Astrocyte of the cerebellum (primary cell): ENCODE results near the gene ZNF521.

ENCODE experiments used
- DNase-seq: peaks from one replicate; pipeline ENCODE4 v3.0.0-alpha.2; 2011; ENCODE audit warnings: low read depth
- H3K4me3 ChIP-seq: 2 replicates; pipeline ENCODE4 v1.5.1; 2011; ENCODE audit warnings: mild to moderate bottlenecking, low read depth, low read length, moderate library complexity
- in situ Hi-C: cut with HindIII; loops from 2 replicates; pipeline ENCODE4 v1.10.0; 2017; ENCODE audit warnings: low sequenced_read_pairs
- TF ChIP-seq, protein P1 (sequence below): IDR thresholded peaks from 2 replicates; pipeline ENCODE4 v1.5.1; 2012; ENCODE audit warnings: low read length, low read depth, moderate library complexity, mild to moderate bottlenecking; ENCODE audit errors: missing control alignments

Gene ZNF521

GRCh38 chr18:25103468-25104155 lies 248.4 kb downstream of the ZNF521 start:
- in situ Hi-C loops: no loop called here
- DNase-seq: no peak
- TF ChIP-seq, protein P1, sequence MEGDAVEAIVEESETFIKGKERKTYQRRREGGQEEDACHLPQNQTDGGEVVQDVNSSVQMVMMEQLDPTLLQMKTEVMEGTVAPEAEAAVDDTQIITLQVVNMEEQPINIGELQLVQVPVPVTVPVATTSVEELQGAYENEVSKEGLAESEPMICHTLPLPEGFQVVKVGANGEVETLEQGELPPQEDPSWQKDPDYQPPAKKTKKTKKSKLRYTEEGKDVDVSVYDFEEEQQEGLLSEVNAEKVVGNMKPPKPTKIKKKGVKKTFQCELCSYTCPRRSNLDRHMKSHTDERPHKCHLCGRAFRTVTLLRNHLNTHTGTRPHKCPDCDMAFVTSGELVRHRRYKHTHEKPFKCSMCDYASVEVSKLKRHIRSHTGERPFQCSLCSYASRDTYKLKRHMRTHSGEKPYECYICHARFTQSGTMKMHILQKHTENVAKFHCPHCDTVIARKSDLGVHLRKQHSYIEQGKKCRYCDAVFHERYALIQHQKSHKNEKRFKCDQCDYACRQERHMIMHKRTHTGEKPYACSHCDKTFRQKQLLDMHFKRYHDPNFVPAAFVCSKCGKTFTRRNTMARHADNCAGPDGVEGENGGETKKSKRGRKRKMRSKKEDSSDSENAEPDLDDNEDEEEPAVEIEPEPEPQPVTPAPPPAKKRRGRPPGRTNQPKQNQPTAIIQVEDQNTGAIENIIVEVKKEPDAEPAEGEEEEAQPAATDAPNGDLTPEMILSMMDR: no peak
- no peak overlapping the region for H3K4me3 ChIP-seq

GRCh38 chr18:25102662-25103061 lies 249.3 kb downstream of the ZNF521 start:
- TF ChIP-seq, protein P1: no peak
- in situ Hi-C loops: no loop called here
- no peak overlapping the region for H3K4me3 ChIP-seq
- no peak for DNase-seq

- TF ChIP-seq, protein P1: no peak
- no peak overlapping the region for H3K4me3 ChIP-seq
Measured at GRCh38 chr18:25100418-25100817, 251.5 kb downstream of the ZNF521 start.

GRCh38 chr18:25099895-25100294 lies 252.1 kb downstream of the ZNF521 start:
- in situ Hi-C loops: no loop called here
- DNase-seq: no peak
- H3K4me3 ChIP-seq: no peak overlapping the region
- TF ChIP-seq, protein P1: no peak

More at GRCh38 chr18:25100418-25100817, 251.5 kb downstream of the ZNF521 start:
- no peak for DNase-seq
- in situ Hi-C loops: no loop called here

DNA sequence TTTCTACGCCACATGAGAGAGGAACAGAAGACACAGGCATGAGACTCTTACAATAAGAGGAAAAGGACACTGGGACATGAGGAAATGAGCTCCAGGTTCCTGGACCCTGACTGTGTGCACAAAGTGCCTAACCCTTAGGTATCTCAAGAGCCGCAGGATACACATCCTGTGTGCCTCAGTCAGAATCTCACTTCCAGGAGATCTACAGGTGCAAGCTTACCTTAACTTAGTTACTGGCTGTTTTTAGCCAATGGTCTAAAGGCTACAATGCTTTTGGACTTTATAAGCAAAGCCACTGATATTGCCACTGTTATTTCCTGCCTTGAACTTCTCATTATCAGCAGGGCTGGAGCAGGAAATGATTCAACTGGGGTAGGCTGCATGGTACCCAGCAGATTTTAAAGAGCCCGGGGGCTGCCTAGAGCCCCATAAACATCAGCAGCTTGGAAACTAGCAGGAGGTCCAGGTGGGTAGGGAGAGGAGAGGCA lies 254.4 kb downstream of the ZNF521 start:
- in situ Hi-C loops: no loop called here
- DNase-seq: no peak
- H3K4me3 ChIP-seq: no peak overlapping the region
- TF ChIP-seq, protein P1: no peak

DNA sequence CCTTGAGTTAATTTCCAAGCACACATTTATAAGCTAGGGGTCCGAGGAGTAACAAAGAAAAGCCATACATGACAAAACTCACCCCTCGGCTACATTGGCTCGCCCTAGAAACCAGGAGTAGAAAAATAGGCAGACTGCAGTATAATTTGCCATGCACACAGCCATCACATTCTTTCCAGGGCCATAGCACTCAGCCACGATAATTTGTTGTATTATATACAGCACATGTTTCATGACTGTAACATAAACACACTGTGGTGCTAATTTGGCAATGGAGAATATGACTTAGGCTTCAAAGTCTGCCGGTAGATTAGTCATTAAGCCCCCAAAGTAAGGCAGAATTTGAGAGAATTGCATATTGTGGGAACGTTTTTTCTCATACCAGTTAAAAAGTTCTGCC lies 254.9 kb downstream of the ZNF521 start:
- in situ Hi-C loops: no loop called here
- TF ChIP-seq, protein P1: no peak
- H3K4me3 ChIP-seq: no peak overlapping the region
- peak; percentile 28 for DNase-seq
